Endothelial cell of hepatic sinusoid (primary cell): Measurements from ENCODE around the gene ST3GAL3.
"Not testable (repeated sequence)": the region's sequence is repeated elsewhere in the genome, so short reads cannot be mapped to it uniquely, and the experiment has no call there.

Experiments used
- in situ Hi-C: cut with HindIII; loops from 2 replicates; pipeline ENCODE4 v1.10.0; 2017; ENCODE audit warnings: low sequenced_read_pairs

The ST3GAL3 gene

GRCh38 chr1:43809097-43809673 lies 101.8 kb downstream of the ST3GAL3 start:
- in situ Hi-C loops, result no loop called here

- in situ Hi-C loops, result no loop called here
Observed at GRCh38 chr1:43812579-43812978, 105.2 kb downstream of the ST3GAL3 start.

GRCh38 chr1:43814401-43814800 lies 107.1 kb downstream of the ST3GAL3 start:
- in situ Hi-C loops, result no loop called here

GRCh38 chr1:43817304-43817939 lies 110.1 kb downstream of the ST3GAL3 start:
- in situ Hi-C loops, result no loop called here

- in situ Hi-C loops, result no loop called here
Observed at GRCh38 chr1:43818691-43819090, 111.4 kb downstream of the ST3GAL3 start.

- in situ Hi-C loops, result no loop called here
Observed at GRCh38 chr1:43819357-43819756, 112.0 kb downstream of the ST3GAL3 start.

- in situ Hi-C loops, result loop anchor here (10.0 kb wide), 1 partner anchor 57 kb away; no protein-coding TSS in a partner anchor
Observed at GRCh38 chr1:43821471-43821870, 114.1 kb downstream of the ST3GAL3 start.

GRCh38 chr1:43822040-43822690 lies 114.8 kb downstream of the ST3GAL3 start:
- in situ Hi-C loops, result loop anchor here (10.0 kb wide), 1 partner anchor 57 kb away; no protein-coding TSS in a partner anchor

- in situ Hi-C loops, result loop anchor here (10.0 kb wide), 1 partner anchor 60 kb away; no protein-coding TSS in a partner anchor
Observed at GRCh38 chr1:43824795-43825194, 117.5 kb downstream of the ST3GAL3 start.

GRCh38 chr1:43828574-43828973 lies 121.2 kb downstream of the ST3GAL3 start:
- in situ Hi-C loops, result loop anchor here (10.0 kb wide), 1 partner anchor 64 kb away; no protein-coding TSS in a partner anchor

- in situ Hi-C loops, result no loop called here
Observed at GRCh38 chr1:43830802-43831201, 123.5 kb downstream of the ST3GAL3 start.

GRCh38 chr1:43831851-43832250 lies 124.5 kb downstream of the ST3GAL3 start:
- in situ Hi-C loops, result no loop called here

GRCh38 chr1:43832255-43832654 lies 124.9 kb downstream of the ST3GAL3 start:
- in situ Hi-C loops, result no loop called here

- in situ Hi-C loops, result no loop called here
Observed at GRCh38 chr1:43832998-43833397, 125.7 kb downstream of the ST3GAL3 start.

- in situ Hi-C loops, result not testable (repeated sequence)
Observed at GRCh38 chr1:43833902-43834279, 126.6 kb downstream of the ST3GAL3 start.

- in situ Hi-C loops, result loop anchor here (5.0 kb wide), 1 partner anchor 103 kb away; no protein-coding TSS in a partner anchor
Observed at GRCh38 chr1:43834280-43835081, 127.1 kb downstream of the ST3GAL3 start.

GRCh38 chr1:43835082-43836021 lies 128.0 kb downstream of the ST3GAL3 start:
- in situ Hi-C loops, result loop anchor here (5.0 kb wide), 1 partner anchor 102 kb away; no protein-coding TSS in a partner anchor

GRCh38 chr1:43836267-43836951 lies 129.1 kb downstream of the ST3GAL3 start:
- in situ Hi-C loops, result loop anchor here (5.0 kb wide), 1 partner anchor 101 kb away; no protein-coding TSS in a partner anchor

GRCh38 chr1:43839056-43839455 lies 131.7 kb downstream of the ST3GAL3 start:
- in situ Hi-C loops, result loop anchor here (5.0 kb wide), 1 partner anchor 98 kb away; no protein-coding TSS in a partner anchor
